HG02840 (cell line): ENCODE results near the gene COL15A1.
A peak's percentile ranks its signal among the peaks of the same experiment; 100 is the strongest.

ENCODE experiments used
- ATAC-seq: cut with Tn5 transposase; IDR thresholded peaks from one replicate; pipeline ENCODE4 v1.9.1; 2021; ENCODE audit warnings: mild to moderate bottlenecking, moderate library complexity, moderate number of reproducible peaks; ENCODE audit not compliant: unreplicated experiment, low FRiP score

The COL15A1 gene

GRCh38 chr9:99046542-99047071, 102.9 kb downstream of the COL15A1 start:
- ATAC-seq: no peak

GRCh38 chr9:99049228-99049627, 105.5 kb downstream of the COL15A1 start:
- ATAC-seq: no peak

GRCh38 chr9:99049641-99050040, 105.9 kb downstream of the COL15A1 start:
- no peak for ATAC-seq

- ATAC-seq: no peak
Measured at GRCh38 chr9:99050292-99050911, 106.7 kb downstream of the COL15A1 start.

GRCh38 chr9:99050924-99051323, 107.2 kb downstream of the COL15A1 start:
- ATAC-seq: no peak

- no peak for ATAC-seq
Measured at GRCh38 chr9:99051406-99051805, 107.7 kb downstream of the COL15A1 start.

GRCh38 chr9:99051851-99052250, 108.1 kb downstream of the COL15A1 start:
- ATAC-seq: no peak

- ATAC-seq: no peak
Measured at GRCh38 chr9:99052815-99053715, 109.4 kb downstream of the COL15A1 start.

- ATAC-seq: no peak
Measured at GRCh38 chr9:99054581-99054980, 110.9 kb downstream of the COL15A1 start.

GRCh38 chr9:99055384-99055783, 111.7 kb downstream of the COL15A1 start:
- no peak for ATAC-seq

GRCh38 chr9:99056186-99056585, 112.5 kb downstream of the COL15A1 start:
- ATAC-seq: no peak

- no peak for ATAC-seq
Measured at GRCh38 chr9:99056886-99057664, 113.4 kb downstream of the COL15A1 start.

- peak; percentile 67 for ATAC-seq
Measured at GRCh38 chr9:99057665-99058625, 114.2 kb downstream of the COL15A1 start.

GRCh38 chr9:99058964-99059921, 115.5 kb downstream of the COL15A1 start:
- no peak for ATAC-seq

- ATAC-seq: no peak
Measured at GRCh38 chr9:99060621-99061020, 116.9 kb downstream of the COL15A1 start.

- no peak for ATAC-seq
Measured at GRCh38 chr9:99062549-99062948, 118.8 kb downstream of the COL15A1 start.

- no peak for ATAC-seq
Measured at GRCh38 chr9:99063522-99063921, 119.8 kb downstream of the COL15A1 start.

GRCh38 chr9:99066571-99066970, 122.9 kb downstream of the COL15A1 start:
- no peak for ATAC-seq

GRCh38 chr9:99069075-99069474, 125.4 kb downstream of the COL15A1 start:
- no peak for ATAC-seq
